Breast epithelium (tissue), 3 donors: ENCODE results near the gene IGIP.

ENCODE experiments used
- CTCF ChIP-seq, 3 donors: fragments of 450-650 bp; IDR thresholded peaks; one replicate each; pipeline ENCODE4 v1.5.1; 2016 to 2017; ENCODE audit warnings: antibody characterized with exemption in 3 of 3, mild to moderate bottlenecking in 3 of 3, moderate library complexity in 3 of 3
- POLR2A ChIP-seq: fragments of 450-650 bp; IDR thresholded peaks from one replicate; pipeline ENCODE4 v1.6.1; 2016; ENCODE audit warnings: antibody characterized with exemption, mild to moderate bottlenecking, moderate library complexity
- POLR2AphosphoS5 ChIP-seq, 3 donors: sonication (generic); formaldehyde crosslinking; IDR thresholded peaks; one replicate each; pipeline ENCODE4 v1.6.1; 2017; ENCODE audit warnings: antibody characterized with exemption in 3 of 3

- no peak for TF ChIP-seq POLR2AphosphoS5 (IDR thresholded peaks at IDR 0.05)
- no peak for TF ChIP-seq POLR2A
- no peak for TF ChIP-seq CTCF (IDR thresholded peaks at IDR 0.05)
Observed at GRCh38 chr5:140150201-140150600, 24.5 kb downstream of the IGIP start.
